ENCODE results near the gene ZFP36.

The ZFP36 gene

DNA sequence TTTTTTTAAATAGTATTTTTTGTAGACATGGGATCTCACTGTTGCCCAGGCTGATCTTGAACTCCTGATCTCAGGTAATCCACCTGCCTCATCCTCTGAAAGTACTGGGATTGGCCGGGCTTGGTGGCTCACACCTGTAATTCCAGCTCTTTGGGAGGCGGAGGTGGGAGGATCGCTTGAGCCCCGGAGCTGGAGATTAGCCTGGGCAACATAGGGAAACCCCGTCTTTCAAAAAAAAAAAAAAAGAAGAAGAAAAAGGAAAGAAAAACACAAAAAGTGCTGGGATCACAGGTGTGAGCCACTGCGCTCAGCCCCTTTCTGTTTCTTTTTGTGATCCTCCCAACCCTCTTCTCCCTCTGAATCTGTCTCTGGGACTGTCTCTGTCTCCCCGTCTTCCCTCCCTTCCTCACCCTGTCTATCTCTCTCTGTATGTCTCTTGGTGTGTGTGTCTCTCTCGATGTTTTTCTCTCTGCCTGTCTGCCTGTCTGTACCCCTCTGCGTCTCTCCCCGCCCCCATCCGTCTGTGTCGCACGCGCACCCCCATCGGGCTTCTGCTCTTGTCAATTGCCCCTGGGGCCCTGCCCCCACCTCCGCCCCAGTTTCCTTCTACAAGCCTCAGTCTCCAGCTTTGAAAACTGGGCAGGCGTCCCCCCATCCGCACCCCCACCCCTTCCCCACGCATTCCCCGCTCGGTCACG is 540 bp upstream of the ZFP36 start:
- DNase-seq (ENCODE audit: low read depth), result no peak

DNA sequence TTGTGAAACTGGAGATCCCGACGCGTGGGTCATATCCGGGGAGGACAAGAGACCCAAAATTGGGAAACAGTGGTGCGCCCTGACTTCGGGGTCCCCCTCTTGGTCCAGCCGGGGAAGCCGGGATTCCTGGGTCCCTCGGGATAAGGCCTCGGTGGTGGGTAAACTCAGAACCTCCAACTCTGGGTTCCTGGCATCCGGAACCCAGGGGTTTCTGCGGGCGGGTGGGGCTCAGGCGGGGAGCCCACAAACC is 688 bp downstream of the ZFP36 start:
- DNase-seq (ENCODE audit: low read depth), result no peak

DNA sequence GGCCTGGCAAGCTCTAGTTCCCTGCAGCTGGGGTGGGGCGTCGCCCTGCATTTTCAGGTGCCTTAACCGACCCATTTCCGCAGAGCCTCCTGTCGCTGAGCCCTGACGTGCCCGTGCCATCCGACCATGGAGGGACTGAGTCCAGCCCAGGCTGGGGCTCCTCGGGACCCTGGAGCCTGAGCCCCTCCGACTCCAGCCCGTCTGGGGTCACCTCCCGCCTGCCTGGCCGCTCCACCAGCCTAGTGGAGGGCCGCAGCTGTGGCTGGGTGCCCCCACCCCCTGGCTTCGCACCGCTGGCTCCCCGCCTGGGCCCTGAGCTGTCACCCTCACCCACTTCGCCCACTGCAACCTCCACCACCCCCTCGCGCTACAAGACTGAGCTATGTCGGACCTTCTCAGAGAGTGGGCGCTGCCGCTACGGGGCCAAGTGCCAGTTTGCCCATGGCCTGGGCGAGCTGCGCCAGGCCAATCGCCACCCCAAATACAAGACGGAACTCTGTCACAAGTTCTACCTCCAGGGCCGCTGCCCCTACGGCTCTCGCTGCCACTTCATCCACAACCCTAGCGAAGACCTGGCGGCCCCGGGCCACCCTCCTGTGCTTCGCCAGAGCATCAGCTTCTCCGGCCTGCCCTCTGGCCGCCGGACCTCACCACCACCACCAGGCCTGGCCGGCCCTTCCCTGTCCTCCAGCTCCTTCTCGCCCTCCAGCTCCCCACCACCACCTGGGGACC is 1.2 kb downstream of the ZFP36 start:
- no peak for DNase-seq (ENCODE audit: low read depth)

DNA sequence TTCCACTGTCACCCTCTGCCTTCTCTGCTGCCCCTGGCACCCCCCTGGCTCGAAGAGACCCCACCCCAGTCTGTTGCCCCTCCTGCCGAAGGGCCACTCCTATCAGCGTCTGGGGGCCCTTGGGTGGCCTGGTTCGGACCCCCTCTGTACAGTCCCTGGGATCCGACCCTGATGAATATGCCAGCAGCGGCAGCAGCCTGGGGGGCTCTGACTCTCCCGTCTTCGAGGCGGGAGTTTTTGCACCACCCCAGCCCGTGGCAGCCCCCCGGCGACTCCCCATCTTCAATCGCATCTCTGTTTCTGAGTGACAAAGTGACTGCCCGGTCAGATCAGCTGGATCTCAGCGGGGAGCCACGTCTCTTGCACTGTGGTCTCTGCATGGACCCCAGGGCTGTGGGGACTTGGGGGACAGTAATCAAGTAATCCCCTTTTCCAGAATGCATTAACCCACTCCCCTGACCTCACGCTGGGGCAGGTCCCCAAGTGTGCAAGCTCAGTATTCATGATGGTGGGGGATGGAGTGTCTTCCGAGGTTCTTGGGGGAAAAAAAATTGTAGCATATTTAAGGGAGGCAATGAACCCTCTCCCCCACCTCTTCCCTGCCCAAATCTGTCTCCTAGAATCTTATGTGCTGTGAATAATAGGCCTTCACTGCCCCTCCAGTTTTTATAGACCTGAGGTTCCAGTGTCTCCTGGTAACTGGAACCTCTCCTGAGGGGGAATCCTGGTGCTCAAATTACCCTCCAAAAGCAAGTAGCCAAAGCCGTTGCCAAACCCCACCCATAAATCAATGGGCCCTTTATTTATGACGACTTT is 2.0 kb downstream of the ZFP36 start:
- DNase-seq (ENCODE audit: low read depth), result no peak

DNA sequence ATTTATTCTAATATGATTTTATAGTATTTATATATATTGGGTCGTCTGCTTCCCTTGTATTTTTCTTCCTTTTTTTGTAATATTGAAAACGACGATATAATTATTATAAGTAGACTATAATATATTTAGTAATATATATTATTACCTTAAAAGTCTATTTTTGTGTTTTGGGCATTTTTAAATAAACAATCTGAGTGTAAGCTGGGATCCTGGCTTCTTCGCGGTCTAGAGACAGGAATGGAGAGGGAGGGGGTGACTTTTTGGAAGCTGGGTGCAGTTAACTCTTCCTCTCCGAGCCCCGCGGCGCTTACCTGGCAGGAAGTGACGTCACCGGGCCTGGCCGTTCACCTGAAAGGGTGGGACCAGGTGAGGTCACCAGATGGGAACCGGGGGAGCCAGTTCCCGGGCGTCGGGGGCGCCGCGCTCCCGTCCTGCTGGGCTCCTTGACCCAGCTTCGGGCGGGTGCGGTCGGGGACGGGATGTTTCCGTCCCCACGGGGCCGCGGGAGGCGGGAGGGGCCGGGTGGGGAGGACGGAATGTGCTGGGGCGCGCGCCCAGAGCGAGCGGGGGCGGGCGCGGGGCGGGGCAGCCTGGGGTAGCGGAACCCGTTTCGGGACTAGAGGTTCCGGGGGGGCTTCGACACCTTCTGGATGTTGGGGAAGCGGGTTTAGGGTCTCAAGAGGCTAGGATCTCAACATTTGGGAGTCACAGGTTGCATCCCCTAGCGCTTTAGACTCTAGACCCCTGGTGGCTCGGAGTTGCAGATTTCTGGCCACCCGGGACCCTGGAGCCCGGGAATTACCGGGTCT is 2.8 kb downstream of the ZFP36 start:
- no peak for DNase-seq (ENCODE audit: low read depth)

DNA sequence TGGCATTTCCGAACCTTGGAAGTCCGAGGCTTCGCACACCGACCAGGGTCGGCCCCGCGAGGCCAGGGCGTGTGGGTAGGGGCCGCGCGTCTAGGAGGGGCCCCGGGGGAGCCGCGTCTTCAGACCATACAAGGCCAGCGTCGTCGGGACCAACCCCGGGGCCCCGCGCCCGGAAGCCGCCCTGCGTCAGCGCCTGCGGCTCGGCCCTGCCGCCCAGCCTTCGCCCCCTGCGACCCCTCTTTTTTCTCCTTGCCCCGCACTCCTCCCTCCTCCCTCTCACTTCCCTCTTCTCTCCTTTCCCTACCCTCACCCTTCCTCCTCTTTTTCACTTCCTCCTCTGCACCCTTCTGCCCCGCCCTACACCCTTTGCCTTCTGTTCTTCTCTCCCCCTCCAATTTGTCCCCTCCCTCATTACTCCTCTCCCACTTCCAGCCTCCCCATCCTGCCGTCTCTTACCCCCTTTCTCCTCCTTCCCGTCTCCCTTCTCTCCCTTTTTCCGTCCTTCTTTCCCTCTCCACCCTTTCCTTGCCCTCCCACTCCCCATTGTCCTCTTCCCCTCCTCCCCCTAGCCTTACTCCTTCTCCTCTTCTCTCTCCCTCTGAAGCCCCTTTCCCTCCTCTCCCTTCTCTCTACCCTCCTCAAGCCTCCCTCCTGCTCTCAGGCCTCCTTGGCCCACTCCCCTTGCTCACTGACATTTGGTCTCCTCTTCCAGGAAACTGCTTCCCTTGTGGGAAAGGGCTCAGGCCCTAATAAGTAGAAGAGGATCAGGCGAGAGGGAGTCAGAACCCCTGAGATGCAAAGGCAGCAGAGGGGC is 3.6 kb downstream of the ZFP36 start:
- no peak for DNase-seq (ENCODE audit: low read depth)

DNA sequence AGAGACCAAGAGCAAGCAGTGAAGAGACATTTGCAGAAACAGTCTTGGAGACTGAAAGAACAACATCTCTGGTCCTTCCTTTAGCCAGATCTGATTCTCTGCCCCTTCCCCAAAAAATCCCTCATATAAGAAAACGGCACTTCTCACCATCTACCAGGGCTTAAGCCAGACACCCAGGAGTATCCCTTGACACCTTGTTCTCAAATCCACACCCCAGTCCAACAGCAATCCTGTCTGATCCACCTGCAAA is 4.1 kb downstream of the ZFP36 start:
- no peak for DNase-seq (ENCODE audit: low read depth)

DNA sequence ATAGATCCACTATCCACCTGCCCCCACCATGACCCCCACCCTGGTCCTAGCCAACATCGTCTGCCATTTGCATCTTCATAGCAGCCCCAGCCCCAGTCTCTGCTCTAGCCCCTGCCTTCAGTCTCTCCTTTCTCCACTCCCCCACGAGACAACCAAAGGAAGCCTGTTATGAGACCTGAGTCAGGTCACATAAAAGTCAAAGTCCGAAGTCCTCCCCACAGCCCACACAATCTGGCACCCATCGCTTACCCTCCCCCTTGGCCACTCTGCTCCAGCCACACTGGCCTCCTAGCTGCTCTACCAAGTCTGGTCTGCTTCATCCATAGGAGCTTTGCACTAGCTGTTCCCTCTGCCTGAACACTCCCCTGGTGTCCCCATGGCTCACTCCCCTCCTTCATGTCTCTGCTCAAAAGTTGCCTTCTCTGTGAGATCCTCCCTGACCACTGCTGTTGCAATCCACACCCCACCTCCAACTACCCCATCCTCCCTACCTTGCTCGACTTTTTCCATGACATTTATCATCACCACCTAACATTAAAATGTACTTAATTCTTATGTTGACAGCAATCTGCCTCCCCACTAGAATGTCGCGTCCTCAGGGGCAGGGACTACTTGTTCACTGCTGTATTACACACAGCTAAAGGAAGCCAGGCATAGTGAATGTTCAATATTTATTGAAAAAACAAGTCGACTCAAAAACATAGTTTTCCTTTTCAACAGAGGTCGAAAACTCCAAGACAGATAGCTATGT is 4.6 kb downstream of the ZFP36 start:
- no peak for DNase-seq (ENCODE audit: low read depth)

DNA sequence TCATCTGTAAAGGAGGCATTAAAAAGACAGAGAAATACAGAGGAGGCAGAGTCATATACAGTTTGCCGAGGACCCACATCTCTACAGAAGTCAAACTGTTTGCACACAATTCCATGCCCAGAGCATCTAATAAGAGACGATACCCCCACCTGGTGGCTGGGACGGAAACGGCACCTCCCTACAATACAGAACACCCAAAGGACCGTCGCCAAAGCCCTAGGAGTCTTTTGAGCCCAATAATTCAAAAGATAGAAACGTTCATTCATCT is 5.1 kb downstream of the ZFP36 start:
- no peak for DNase-seq (ENCODE audit: low read depth)

DNA sequence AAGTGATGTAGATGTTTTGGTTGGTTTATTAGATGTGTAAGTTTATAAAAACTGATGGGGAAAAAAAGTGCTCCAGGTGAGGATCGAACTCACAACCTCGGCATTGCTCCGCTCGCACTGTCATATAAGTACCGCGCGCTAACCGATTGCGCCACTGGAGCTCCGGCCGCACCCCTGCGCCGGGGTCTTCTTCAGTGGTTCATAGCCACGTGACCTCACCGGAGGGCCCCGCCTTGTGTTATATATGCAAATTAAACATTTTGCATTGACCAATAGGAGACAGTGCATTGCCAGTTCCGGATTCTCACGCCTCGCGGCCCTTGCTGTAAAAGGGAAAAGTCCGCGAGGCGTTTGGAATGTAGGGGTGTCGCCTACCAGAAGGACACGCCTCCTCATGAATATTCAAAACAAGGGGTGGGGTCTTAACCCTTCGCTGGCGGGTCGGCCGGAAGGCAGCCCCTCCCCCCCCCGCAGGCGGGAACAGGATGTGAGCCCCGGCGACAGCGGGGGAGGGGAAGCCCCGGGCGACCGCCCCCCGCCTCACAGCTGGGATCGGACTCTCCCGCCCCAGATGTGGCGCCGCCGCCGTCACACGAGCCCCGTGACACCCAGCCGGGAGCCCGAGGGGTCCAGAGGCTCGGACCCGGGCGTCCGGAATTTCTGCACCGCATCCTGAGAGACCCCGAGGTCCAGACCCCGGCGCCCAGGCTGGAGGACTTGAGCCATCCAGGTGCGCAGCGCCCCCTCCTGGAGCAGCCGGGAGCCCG is 5.6 kb downstream of the ZFP36 start, which contains the start of gene PLEKHG2:
PLEKHG2 (plus strand) TSS at position 570 of the 767 bp plus-strand sequence. CDS start 1,418 bp downstream, outside the sequence.
- DNase-seq (ENCODE audit: low read depth), result peak; percentile 97

DNA sequence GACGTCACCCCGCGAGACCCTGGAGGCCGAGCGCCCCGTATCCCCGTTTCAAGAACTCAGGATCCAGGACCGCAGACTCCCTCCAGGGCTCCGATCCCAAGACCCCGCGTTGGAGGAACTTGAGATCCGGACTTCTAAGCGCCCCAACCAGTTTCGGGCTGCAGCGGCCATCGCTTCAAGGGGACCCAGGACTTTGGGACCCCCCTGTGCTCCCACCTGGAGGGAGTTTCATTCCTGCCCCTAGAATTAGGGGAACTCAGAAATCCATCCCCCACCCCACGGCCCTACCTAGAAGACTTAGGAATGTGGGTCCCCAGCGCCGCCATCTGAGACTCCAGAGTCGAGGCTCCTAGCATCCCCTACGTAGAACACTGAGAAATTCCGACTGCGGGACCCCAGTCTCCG is 6.2 kb downstream of the ZFP36 start:
- DNase-seq (ENCODE audit: low read depth), result no peak

DNA sequence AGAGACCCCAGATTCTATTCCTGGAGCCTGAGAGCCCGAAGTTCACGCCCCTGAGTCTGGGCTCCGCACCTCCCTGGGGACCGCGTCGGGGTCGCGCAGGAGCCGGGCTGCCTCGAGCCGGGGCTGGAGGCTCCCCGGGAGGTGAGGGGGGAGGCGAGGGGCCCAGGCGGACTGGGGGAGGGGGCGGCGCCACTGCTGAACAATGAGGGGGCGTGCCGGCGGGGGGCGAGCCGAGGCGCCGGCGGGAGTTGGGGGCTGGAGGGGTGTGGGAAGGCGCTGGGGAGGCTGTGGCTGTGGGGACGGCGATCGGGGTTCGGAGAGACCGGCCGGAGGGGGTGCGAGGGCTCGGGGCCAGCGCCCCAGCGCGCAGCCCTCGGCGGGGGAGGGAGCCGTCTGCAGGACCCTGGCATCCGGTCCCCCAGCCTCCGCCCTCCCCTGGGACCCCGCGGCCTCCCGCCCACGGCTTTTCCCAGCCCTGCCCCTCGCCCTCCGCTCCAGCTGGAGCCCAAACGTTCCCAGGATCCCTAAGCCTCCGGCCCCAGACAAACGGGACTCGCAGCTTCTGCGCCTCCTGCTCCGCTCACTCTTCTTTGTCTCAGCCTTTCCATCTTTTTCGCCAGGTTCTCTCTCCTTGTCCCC is 6.7 kb downstream of the ZFP36 start:
- DNase-seq (ENCODE audit: low read depth), result no peak

DNA sequence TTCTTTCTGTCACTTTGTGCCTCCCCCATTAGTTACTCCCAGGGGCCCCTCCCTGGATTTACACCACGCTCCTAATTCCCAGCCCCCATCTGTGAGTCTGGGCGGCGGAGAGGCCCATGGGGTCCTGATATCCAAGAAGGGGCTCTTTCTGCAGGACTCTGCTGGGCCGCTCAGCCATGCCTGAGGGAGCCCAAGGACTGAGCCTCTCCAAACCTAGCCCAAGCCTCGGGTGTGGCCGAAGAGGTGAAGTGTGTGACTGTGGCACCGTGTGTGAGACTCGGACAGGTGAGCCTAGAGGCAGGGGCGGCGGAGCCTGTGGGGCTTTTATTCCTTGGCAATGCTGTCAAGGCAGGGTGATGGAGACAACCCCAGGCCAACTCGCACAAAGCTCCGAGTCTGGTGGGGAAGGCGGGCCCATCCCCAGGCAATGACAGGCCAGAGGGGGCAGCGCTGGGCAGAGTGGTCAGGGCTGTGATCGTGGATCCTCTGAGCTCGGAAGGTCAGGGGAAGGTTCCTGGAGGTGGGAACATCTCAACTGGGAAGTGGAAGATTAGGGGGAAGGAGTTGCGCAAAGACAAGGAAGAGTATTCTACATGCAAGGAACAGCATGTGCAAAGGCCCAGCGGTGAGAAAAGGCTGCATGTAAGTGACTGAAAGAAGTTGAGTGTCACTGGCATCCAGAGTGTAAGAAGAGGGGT is 7.4 kb downstream of the ZFP36 start:
- DNase-seq (ENCODE audit: low read depth), result no peak

DNA sequence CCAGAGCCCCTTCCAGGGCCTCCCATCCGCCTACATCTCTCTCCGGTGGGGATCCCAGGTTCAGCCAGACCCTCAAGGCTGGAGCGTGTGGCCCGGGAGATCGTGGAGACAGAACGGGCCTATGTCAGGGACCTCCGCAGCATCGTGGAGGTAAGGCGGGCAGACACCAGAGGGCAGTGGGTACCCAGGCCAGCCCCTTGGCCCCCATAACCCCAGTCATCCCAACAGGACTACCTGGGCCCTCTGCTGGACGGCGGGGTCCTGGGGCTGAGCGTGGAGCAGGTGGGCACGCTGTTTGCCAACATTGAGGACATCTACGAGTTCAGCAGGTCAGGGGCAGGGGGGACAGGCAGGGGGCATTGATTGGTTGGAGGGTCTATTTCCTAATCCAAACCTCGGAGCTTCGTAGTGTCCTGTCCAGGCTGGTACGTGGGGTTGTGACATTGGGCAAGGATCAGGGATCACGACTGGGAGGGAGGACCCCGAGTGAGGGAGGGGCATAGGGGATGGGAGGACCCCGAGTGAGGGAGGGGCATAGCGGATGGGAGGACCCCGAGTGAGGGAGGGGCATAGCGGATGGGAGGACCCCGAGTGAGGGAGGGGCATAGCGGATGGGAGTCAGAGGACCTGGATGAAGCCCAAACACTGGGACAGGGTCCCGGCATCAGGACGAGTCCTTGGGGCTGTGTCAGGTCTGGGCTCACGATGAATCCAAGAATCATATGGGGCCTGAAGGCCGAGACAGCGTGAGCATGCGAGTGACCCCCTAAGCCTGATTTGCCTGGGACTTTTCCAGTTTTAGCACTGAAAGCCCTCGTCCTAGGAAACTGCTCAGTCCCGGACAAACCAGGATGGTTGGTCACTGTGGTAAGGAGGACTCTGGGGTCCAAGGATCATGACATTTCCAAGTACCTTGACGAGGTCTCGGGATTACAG is 8.7 kb downstream of the ZFP36 start:
- DNase-seq (ENCODE audit: low read depth), result no peak

DNA sequence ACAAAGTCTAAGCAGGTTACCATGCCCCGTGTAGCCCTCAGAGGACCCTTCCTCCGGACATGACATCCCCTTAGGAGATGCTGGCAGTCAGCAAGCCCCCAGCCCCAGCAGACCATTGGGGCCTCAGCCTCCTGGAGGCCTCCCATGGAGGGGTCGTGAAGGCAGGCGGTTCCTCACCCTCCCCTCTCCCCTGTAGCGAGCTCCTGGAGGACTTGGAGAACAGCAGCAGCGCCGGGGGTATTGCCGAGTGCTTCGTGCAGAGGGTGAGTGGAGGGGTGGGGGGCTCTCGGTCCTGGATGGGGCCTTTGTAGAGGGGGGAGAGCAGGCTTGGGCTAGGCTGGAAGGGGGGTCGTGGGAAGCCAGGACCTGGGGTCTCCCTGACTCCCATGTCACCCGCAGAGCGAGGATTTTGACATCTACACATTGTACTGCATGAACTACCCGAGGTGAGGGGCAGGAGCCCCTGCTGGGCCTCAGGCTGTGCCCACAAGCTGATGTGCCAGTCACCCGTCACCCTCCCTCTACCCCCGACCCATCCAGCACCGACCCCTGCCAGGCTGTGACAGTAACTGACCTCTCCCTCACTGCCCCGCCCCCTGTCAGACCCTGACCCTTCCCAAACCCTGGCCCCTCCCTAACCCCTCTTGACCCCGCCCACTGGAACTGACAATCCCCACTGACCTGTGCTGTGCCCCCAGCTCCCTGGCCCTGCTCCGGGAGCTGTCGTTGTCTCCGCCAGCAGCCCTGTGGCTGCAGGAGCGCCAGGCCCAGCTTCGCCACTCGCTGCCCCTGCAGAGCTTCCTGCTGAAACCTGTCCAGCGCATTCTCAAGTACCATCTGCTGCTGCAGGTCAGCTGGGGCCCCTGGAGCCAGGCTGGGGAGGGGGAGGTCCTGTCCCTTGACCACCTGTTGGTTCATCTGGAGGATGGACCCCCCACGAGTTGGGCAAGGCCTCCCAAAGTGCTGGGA is 9.8 kb downstream of the ZFP36 start:
- no peak for DNase-seq (ENCODE audit: low read depth)

DNA sequence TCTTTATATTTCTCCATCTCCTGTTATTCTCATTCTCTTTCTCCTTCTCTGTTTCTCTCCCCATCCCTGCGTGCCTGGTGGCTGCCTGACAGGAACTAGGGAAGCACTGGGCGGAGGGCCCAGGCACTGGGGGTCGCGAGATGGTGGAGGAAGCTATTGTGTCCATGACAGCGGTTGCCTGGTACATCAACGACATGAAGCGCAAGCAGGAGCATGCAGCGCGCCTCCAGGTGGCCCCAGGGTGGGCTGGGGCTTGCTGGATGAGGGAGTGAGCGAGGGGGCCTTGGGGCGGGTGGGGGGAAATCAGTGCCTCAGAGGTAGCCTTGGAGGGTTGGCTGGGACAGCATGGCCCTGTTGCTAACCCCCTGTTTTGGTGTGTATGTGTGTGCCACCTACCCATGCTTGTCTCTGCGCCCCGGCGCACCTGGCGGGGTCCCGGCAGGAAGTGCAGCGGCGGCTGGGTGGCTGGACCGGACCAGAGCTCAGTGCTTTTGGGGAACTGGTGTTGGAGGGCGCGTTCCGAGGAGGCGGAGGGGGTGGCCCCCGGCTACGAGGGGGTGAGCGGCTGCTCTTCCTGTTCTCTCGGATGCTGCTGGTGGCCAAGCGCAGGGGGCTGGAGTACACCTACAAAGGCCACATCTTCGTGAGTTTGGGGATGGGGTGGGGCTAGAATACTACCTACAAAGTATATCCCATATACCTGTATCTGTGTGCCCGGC is 11.0 kb downstream of the ZFP36 start:
- no peak for DNase-seq (ENCODE audit: low read depth)

Data from GM04503 (cell line).